Measurements from ENCODE around the gene EFCAB12. TPM values are rescaled to one million over a fixed set of nuclear protein-coding genes. Genes with fewer than 3 reads are reported as not detected.

EFCAB12 gene
- total RNA-seq, 2 donors from 2014 or later, result 0.56 to 0.58 TPM

GRCh38 chr3:129358177-129358771 lies 70.2 kb downstream of the EFCAB12 start:
- ATAC-seq (no peak), DNase-seq (peak in 1 of 2 donors; percentile 17)
- intact Hi-C loops (cut with DNase I, micrococcal nuclease), result no loop called here

- DNase-seq, result no peak
- ATAC-seq, result no peak
- intact Hi-C loops (cut with DNase I, micrococcal nuclease), result no loop called here
Measured at GRCh38 chr3:129357616-129358015, 70.8 kb downstream of the EFCAB12 start.

GRCh38 chr3:129356756-129357425 lies 71.5 kb downstream of the EFCAB12 start:
- intact Hi-C loops (cut with DNase I, micrococcal nuclease), result no loop called here
- ATAC-seq, result no peak
- DNase-seq, result no peak

- DNase-seq (no peak), ATAC-seq (no peak)
- intact Hi-C loops (cut with DNase I, micrococcal nuclease), result no loop called here
Measured at GRCh38 chr3:129353589-129353941, 74.9 kb downstream of the EFCAB12 start.

- ATAC-seq (no peak), DNase-seq (no peak)
- intact Hi-C loops (cut with DNase I, micrococcal nuclease), result no loop called here
Measured at GRCh38 chr3:129352650-129353588, 75.5 kb downstream of the EFCAB12 start.

- no peak for ATAC-seq
- no peak for DNase-seq
- intact Hi-C loops (cut with DNase I, micrococcal nuclease), result no loop called here
Measured at GRCh38 chr3:129352045-129352444, 76.4 kb downstream of the EFCAB12 start.

Other genes starting within 250 kb of the EFCAB12 start
- gene CNBP, start 244.7 kb downstream of the EFCAB12 start, total RNA-seq, result 100 to 1,000 TPM; 205 to 247 TPM
- 100 to 1,000 TPM; 240 to 307 TPM for gene COPG1, start 179.0 kb downstream of the EFCAB12 start, total RNA-seq
- gene HMCES, start 149.8 kb downstream of the EFCAB12 start, total RNA-seq, result 10 to 100 TPM; 42.3 to 44.2 TPM
- 10 to 100 TPM; 21.8 to 23.6 TPM for gene MBD4, start 11.3 kb upstream of the EFCAB12 start, total RNA-seq
- 10 to 100 TPM; 18.8 to 21.6 TPM for gene IFT122, start 11.6 kb upstream of the EFCAB12 start, total RNA-seq
- gene RHO, start 100.0 kb upstream of the EFCAB12 start, total RNA-seq, result not detected
- gene H1-8, start 114.5 kb upstream of the EFCAB12 start, total RNA-seq, result not detected
- 10 to 100 TPM; 16.5 to 38.8 TPM for gene PLXND1, start 178.0 kb upstream of the EFCAB12 start, total RNA-seq